SU-DHL-6 (cell line): ENCODE data around the gene GMDS.

ENCODE experiments used
- H2AFZ ChIP-seq: fragments of 200-600 bp; sonication (generic); 2 replicates; pipeline ENCODE4 v1.6.1; 2014; ENCODE audit warnings: low read depth, mild to moderate bottlenecking, moderate library complexity, mixed read lengths, antibody characterized with exemption, low read length; ENCODE audit not compliant: severe bottlenecking
- H3F3A ChIP-seq: fragments of 200-600 bp; shearing (Covaris generic); 2 replicates; pipeline ENCODE4 v1.6.0; 2016; ENCODE audit warnings: antibody characterized with exemption, mild to moderate bottlenecking; ENCODE audit not compliant: insufficient read depth
- H3K27ac ChIP-seq: fragments of 200-600 bp; sonication (generic); 2 replicates; pipeline ENCODE4 v1.5.1; 2016; ENCODE audit warnings: low read depth, mild to moderate bottlenecking, low read length, moderate library complexity, mixed read lengths
- H3K27me3 ChIP-seq: fragments of 200-600 bp; sonication (generic), shearing (Covaris generic); 2 replicates; pipeline ENCODE4 v1.6.0; 2014; ENCODE audit warnings: mild to moderate bottlenecking, low read length
- H3K36me3 ChIP-seq: fragments of 200-600 bp; sonication (generic); 2 replicates; pipeline ENCODE4 v1.6.1; 2014; ENCODE audit warnings: mild to moderate bottlenecking, low read length, mixed read lengths
- H3K4me2 ChIP-seq: fragments of 300-600, 200-600 bp; shearing (Covaris generic), sonication (generic); 2 replicates; pipeline ENCODE4 v1.6.0; 2014; ENCODE audit warnings: low read length, low read depth, mild to moderate bottlenecking; ENCODE audit not compliant: poor library complexity, severe bottlenecking
- H3K4me3 ChIP-seq: fragments of 200-600 bp; sonication (generic); 2 replicates; pipeline ENCODE4 v1.5.1; 2014; ENCODE audit warnings: antibody characterized with exemption, low read length, mild to moderate bottlenecking, mixed read lengths; ENCODE audit not compliant: insufficient read depth, poor library complexity, severe bottlenecking
- H3K79me2 ChIP-seq: fragments of 200-600 bp; sonication (generic); 2 replicates; pipeline ENCODE4 v1.6.1; 2014; ENCODE audit warnings: mild to moderate bottlenecking, low read length, moderate library complexity; ENCODE audit not compliant: insufficient read depth
- H3K9ac ChIP-seq: fragments of 200-600 bp; sonication (generic); 2 replicates; pipeline ENCODE4 v1.7.0; 2014; ENCODE audit warnings: mild to moderate bottlenecking, low read length
- H3K9me2 ChIP-seq: fragments of 200-600 bp; sonication (generic); replicated peaks from 2 replicates; pipeline ENCODE4 v1.6.1; 2014; ENCODE audit warnings: low read length; ENCODE audit not compliant: insufficient read depth
- H3K9me3 ChIP-seq: fragments of 200-600 bp; sonication (generic); 2 replicates; pipeline ENCODE4 v1.6.1; 2014; ENCODE audit warnings: low read length, mixed read lengths; ENCODE audit not compliant: insufficient read depth
- H4K20me1 ChIP-seq: fragments of 200-600 bp; sonication (generic); 2 replicates; pipeline ENCODE4 v1.6.1; 2014; ENCODE audit warnings: low read depth, mild to moderate bottlenecking, antibody characterized with exemption, low read length, moderate library complexity, mixed read lengths
- EZH2phosphoT487 ChIP-seq: fragments of 200-600 bp; sonication (generic), shearing (Covaris generic); conservative IDR thresholded peaks from 2 replicates; pipeline ENCODE4 v1.6.1; 2018; ENCODE audit warnings: mild to moderate bottlenecking, antibody characterized with exemption, low read length, moderate library complexity, mixed read lengths
- TF ChIP-seq, protein P1 (sequence below): fragments of 200-600 bp; sonication (generic); IDR thresholded peaks from one replicate; pipeline ENCODE4 v1.5.1; 2017; ENCODE audit warnings: antibody characterized with exemption, mild to moderate bottlenecking, low read length, moderate library complexity; ENCODE audit not compliant: insufficient read depth, poor library complexity, severe bottlenecking

GMDS gene

GRCh38 chr6:1592852-1593251 is 652.6 kb downstream of the GMDS start:
- Histone ChIP-seq H3K4me3 (no peak overlapping the region), H2AFZ (no peak overlapping the region), H3K4me2 (no peak overlapping the region), H3F3A (no peaks in the 10 kb centered on the region), H3K9ac (no peak overlapping the region), H3K27me3 (no peaks in the 10 kb centered on the region), H4K20me1 (no peaks in the 10 kb centered on the region), H3K27ac (no peak overlapping the region), H3K79me2 (no peaks in the 10 kb centered on the region), H3K36me3 (no peaks in the 10 kb centered on the region), H3K9me3 (no peaks in the 10 kb centered on the region), H3K9me2 (no peaks in the 10 kb centered on the region)
- no peak for TF ChIP-seq EZH2phosphoT487
- TF ChIP-seq, protein P1, sequence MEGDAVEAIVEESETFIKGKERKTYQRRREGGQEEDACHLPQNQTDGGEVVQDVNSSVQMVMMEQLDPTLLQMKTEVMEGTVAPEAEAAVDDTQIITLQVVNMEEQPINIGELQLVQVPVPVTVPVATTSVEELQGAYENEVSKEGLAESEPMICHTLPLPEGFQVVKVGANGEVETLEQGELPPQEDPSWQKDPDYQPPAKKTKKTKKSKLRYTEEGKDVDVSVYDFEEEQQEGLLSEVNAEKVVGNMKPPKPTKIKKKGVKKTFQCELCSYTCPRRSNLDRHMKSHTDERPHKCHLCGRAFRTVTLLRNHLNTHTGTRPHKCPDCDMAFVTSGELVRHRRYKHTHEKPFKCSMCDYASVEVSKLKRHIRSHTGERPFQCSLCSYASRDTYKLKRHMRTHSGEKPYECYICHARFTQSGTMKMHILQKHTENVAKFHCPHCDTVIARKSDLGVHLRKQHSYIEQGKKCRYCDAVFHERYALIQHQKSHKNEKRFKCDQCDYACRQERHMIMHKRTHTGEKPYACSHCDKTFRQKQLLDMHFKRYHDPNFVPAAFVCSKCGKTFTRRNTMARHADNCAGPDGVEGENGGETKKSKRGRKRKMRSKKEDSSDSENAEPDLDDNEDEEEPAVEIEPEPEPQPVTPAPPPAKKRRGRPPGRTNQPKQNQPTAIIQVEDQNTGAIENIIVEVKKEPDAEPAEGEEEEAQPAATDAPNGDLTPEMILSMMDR: no peak

GRCh38 chr6:1591926-1592325 is 653.5 kb downstream of the GMDS start:
- no peaks in the 10 kb centered on the region for H3K36me3 ChIP-seq
- H3K27me3 ChIP-seq: no peaks in the 10 kb centered on the region
- no peaks in the 10 kb centered on the region for H3K79me2 ChIP-seq
- H4K20me1 ChIP-seq: no peaks in the 10 kb centered on the region
- no peak overlapping the region for H3K4me2 ChIP-seq
- H3K4me3 ChIP-seq: no peak overlapping the region
- no peak overlapping the region for H3K27ac ChIP-seq
- no peak overlapping the region for H2AFZ ChIP-seq
- no peak for TF ChIP-seq EZH2phosphoT487
- TF ChIP-seq, protein P1: no peak
- no peak overlapping the region for H3K9ac ChIP-seq
- H3K9me2 ChIP-seq: no peaks in the 10 kb centered on the region
- no peaks in the 10 kb centered on the region for H3K9me3 ChIP-seq
- H3F3A ChIP-seq: no peaks in the 10 kb centered on the region

GRCh38 chr6:1591243-1591642 is 654.2 kb downstream of the GMDS start:
- no peak overlapping the region for H3K4me3 ChIP-seq
- H3F3A ChIP-seq: no peaks in the 10 kb centered on the region
- no peak overlapping the region for H3K9ac ChIP-seq
- H3K79me2 ChIP-seq: no peaks in the 10 kb centered on the region
- H3K9me3 ChIP-seq: no peaks in the 10 kb centered on the region
- no peak overlapping the region for H3K27ac ChIP-seq
- H3K4me2 ChIP-seq: no peak overlapping the region
- H2AFZ ChIP-seq: no peak overlapping the region
- no peaks in the 10 kb centered on the region for H3K36me3 ChIP-seq
- no peaks in the 10 kb centered on the region for H3K27me3 ChIP-seq
- TF ChIP-seq, protein P1: no peak
- no peak for TF ChIP-seq EZH2phosphoT487
- no peaks in the 10 kb centered on the region for H4K20me1 ChIP-seq
- H3K9me2 ChIP-seq: no peaks in the 10 kb centered on the region
